AG04450 (cell line): ENCODE measurements around the gene CALHM3. TPM values are rescaled to one million over a fixed set of nuclear protein-coding genes. Genes with fewer than 3 reads are reported as not detected.

Experiments used
- CTCF ChIA-PET: fragments of 300-600, 350-600 bp; formaldehyde crosslinking; extraction: SDS; loops from one replicate; lab custom pipeline; 2022; ENCODE audit warnings: antibody characterized with exemption, inconsistent platforms; lab: Charles Lee
- POLR2A ChIA-PET: fragments of 350-600 bp; formaldehyde crosslinking; extraction: SDS; loops from one replicate; lab custom pipeline; 2021; ENCODE audit warnings: antibody characterized with exemption, inconsistent platforms; lab: Yijun Ruan, JAX
- DNase-seq: peaks from one replicate; pipeline ENCODE4 v3.0.0-alpha.2; 2011; ENCODE audit warnings: low read depth, low spot score
- H3K27ac ChIP-seq: one replicate; pipeline ENCODE4 v1.5.1; 2012; ENCODE audit warnings: low read depth, low read length, control low read depth
- H3K27me3 ChIP-seq: one replicate; pipeline ENCODE4 v1.6.0; 2012; ENCODE audit warnings: low read length; ENCODE audit not compliant: control insufficient read depth, insufficient read depth
- H3K4me3 ChIP-seq: 2 replicates; pipeline ENCODE4 v1.5.1; 2011; ENCODE audit warnings: mild to moderate bottlenecking, low read depth, low read length, control low read depth
- H3K9me3 ChIP-seq: 2 replicates; pipeline ENCODE4 v1.5.1; 2012; ENCODE audit warnings: low read length; ENCODE audit not compliant: control insufficient read depth, insufficient read depth
- polyA plus RNA-seq: library from polyadenylated mRNA; depleted of rRNA; stranded (reverse); fragments of >200 nt; gene quantifications from 2 replicates; pipeline ENCODE4 v1.2.3, GENCODE V29; 2011
- TF ChIP-seq, protein P1 (sequence below): IDR thresholded peaks from 2 replicates; pipeline ENCODE4 v1.5.1; 2011; ENCODE audit warnings: low read depth, low read length, control low read depth, inconsistent platforms

Gene CALHM3
- polyA plus RNA-seq, 1 experiment: not detected

GRCh38 chr10:103497161-103497915 is 18.3 kb upstream of the CALHM3 start:
- Histone ChIP-seq H3K27ac (no peak overlapping the region), H3K9me3 (no peaks in the 10 kb centered on the region; the same call in 1 of the 2 replicates), H3K4me3 (no peak overlapping the region), H3K27me3 (peaks cover 78% of the 10 kb centered on the region)
- no peak for DNase-seq
- POLR2A ChIA-PET: no interaction called here
- CTCF ChIA-PET: interaction anchor here (1.1 kb wide), 1 partner anchor 189 kb away, joined by 3 read pairs; no protein-coding TSS in a partner anchor
- TF ChIP-seq, protein P1, sequence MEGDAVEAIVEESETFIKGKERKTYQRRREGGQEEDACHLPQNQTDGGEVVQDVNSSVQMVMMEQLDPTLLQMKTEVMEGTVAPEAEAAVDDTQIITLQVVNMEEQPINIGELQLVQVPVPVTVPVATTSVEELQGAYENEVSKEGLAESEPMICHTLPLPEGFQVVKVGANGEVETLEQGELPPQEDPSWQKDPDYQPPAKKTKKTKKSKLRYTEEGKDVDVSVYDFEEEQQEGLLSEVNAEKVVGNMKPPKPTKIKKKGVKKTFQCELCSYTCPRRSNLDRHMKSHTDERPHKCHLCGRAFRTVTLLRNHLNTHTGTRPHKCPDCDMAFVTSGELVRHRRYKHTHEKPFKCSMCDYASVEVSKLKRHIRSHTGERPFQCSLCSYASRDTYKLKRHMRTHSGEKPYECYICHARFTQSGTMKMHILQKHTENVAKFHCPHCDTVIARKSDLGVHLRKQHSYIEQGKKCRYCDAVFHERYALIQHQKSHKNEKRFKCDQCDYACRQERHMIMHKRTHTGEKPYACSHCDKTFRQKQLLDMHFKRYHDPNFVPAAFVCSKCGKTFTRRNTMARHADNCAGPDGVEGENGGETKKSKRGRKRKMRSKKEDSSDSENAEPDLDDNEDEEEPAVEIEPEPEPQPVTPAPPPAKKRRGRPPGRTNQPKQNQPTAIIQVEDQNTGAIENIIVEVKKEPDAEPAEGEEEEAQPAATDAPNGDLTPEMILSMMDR: no peak

DNA sequence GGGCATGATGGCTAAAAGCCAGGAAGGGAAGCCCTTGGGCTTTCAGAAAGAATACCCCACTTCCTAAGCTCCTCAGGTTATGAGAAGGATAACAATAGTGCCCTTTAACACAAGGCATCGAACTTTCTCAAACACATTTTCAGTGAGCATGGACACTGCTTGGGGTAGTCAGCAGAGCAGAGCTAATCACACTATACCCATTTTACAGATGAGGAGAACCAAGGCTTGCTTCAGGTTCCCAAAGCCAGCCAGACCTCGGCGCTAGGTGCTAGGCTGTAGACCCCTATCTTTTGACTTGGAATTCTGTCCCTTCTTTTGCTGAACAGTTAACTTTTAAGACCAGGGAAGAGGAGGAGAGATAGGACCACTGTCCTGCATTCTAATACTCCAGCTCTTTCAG is 16.3 kb upstream of the CALHM3 start:
- TF ChIP-seq, protein P1: no peak

GRCh38 chr10:103493916-103494877 is 15.2 kb upstream of the CALHM3 start:
- ChIA-PET CTCF (interaction anchor here (1.1 kb wide), 1 partner anchor 9 kb away, joined by 3 read pairs; no protein-coding TSS in a partner anchor), POLR2A (no interaction called here)
- TF ChIP-seq, protein P1: no peak
- H3K9me3 ChIP-seq: no peaks in the 10 kb centered on the region; the same call in 1 of the 2 replicates
- peaks cover 54% of the 10 kb centered on the region for H3K27me3 ChIP-seq
- peak overlapping the region; percentile 44 for H3K4me3 ChIP-seq
- DNase-seq: no peak
- H3K27ac ChIP-seq: no peak overlapping the region

More for the DNA sequence above, 16.3 kb upstream of the CALHM3 start:
- H3K27ac ChIP-seq: no peak overlapping the region
- POLR2A ChIA-PET: no interaction called here
- CTCF ChIA-PET: interaction anchor here (1.1 kb wide), 1 partner anchor 10 kb away, joined by 3 read pairs; no protein-coding TSS in a partner anchor
- H3K4me3 ChIP-seq: no peak overlapping the region
- DNase-seq: no peak
- peaks cover 62% of the 10 kb centered on the region for H3K27me3 ChIP-seq
- no peaks in the 10 kb centered on the region; the same call in 1 of the 2 replicates for H3K9me3 ChIP-seq

DNA sequence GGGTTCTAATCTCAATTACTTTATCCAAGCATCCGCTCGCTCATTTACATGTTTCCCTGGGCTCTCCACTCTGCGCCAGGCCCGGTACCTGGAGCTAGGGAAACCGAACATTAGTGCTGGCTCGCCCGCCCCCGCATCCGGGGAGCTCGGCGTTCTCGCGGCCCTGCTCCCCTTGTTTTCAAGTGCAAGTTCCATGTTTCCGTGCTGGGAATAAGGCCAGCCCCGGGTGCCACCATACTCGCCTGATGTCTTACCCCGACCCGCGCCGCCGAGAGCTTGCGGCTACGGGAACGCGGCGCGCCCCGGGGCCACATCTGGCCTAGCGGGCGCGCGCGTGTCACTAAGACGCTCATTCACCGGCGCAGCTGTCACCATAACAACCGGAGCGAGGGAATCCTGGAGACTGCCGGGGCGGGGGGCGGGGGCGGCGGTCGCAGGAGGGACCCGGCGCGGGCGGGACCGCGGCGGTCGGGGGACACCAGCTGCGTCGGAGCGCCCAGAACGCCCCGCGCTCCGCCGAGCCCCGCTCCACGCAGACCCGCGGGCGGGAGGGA is 14.4 kb upstream of the CALHM3 start, which contains the start of gene NEURL1:
Gene NEURL1 (plus strand): TSS at position 344 of the 554 bp plus-strand sequence. CDS start 683 bp downstream, outside the sequence.
- Histone ChIP-seq H3K9me3 (no peaks in the 10 kb centered on the region; the same call in 1 of the 2 replicates), H3K4me3 (peak within 1 kb of the TSS; percentile 44), H3K27me3 (peaks cover 52% of the 10 kb centered on the region), H3K27ac (no peak within 1 kb of the TSS)
- DNase-seq: no peak
- TF ChIP-seq, protein P1: no peak
- POLR2A ChIA-PET: no interaction called here
- CTCF ChIA-PET: interaction anchor here (1.6 kb wide), 1 partner anchor 193 kb away, joined by 7 read pairs; no protein-coding TSS in a partner anchor
